Aorta (tissue), 5 donors: Measurements from ENCODE around the gene FUT2. TPM values are rescaled to one million over a fixed set of nuclear protein-coding genes. Genes with fewer than 3 reads are reported as not detected.

Experiments used
- ATAC-seq: fragments of 200-7000 bp; cut with Tn5 transposase; one replicate; pipeline ENCODE4 v1.9.1; 2022; ENCODE audit warnings: moderate library complexity; ENCODE audit not compliant: low FRiP score
- DNase-seq, 2 donors: peaks; one replicate each; pipeline ENCODE4 v3.0.0-alpha.2; 2020
- H3K27ac ChIP-seq, 2 donors: one replicate each; pipeline ENCODE4 v1.5.1; 2013; ENCODE audit warnings: low read length in 2 of 2, mild to moderate bottlenecking in 2 of 2, moderate library complexity in 2 of 2, control low read depth in 1 of 2, inconsistent platforms in 1 of 2, low read depth in 1 of 2
- H3K27me3 ChIP-seq, 2 donors: one replicate each; pipeline ENCODE4 v1.6.1; 2013; ENCODE audit warnings: control low read depth in 1 of 2, low read length in 1 of 2, mild to moderate bottlenecking in 1 of 2, moderate library complexity in 1 of 2; ENCODE audit not compliant: insufficient read depth in 2 of 2, control insufficient read depth in 1 of 2
- H3K36me3 ChIP-seq, 2 donors: one replicate each; pipeline ENCODE4 v1.6.1; 2013; ENCODE audit warnings: control low read depth in 1 of 2, low read length in 1 of 2, mild to moderate bottlenecking in 1 of 2; ENCODE audit not compliant: insufficient read depth in 2 of 2, control insufficient read depth in 1 of 2
- H3K4me1 ChIP-seq, 2 donors: one replicate each; pipeline ENCODE4 v1.6.1; 2013; ENCODE audit warnings: low read length in 2 of 2, control low read depth in 1 of 2, mild to moderate bottlenecking in 1 of 2, moderate library complexity in 1 of 2; ENCODE audit not compliant: insufficient read depth in 2 of 2, control insufficient read depth in 1 of 2
- H3K4me3 ChIP-seq, 2 donors: one replicate each; pipeline ENCODE4 v1.5.1; 2013; ENCODE audit warnings: low read length in 2 of 2, control low read depth in 1 of 2, mild to moderate bottlenecking in 1 of 2
- H3K9me3 ChIP-seq: one replicate; pipeline ENCODE4 v1.6.1; 2013; ENCODE audit warnings: mild to moderate bottlenecking, low read length; ENCODE audit not compliant: control insufficient read depth
- WGBS, 2 donors: extraction: QIAGEN DNeasy Blood & Tissue Kit; methylation state at CpG; one replicate each; pipeline ENCODE4 v1.1.7; 2013; 5-methylcytosine and 5-hydroxymethylcytosine counted together
- intact Hi-C, 2 donors: fragments of 100-400 bp; cut with DNase I; formaldehyde crosslinking; loops; one replicate each; pipeline versions ENCODE4 v1.14.2 to v1.15.0; 2022
- long read RNA-seq, 2 donors: library from polyadenylated mRNA; unstranded; transcript quantifications; one replicate each; pipeline ENCODE4 v2.0.0, GENCODE V29; 2020 to 2021
- polyA plus RNA-seq, 2 donors: library from polyadenylated mRNA; stranded (reverse); fragments of 200-250 nt; gene quantifications; one replicate each; pipeline ENCODE4 v1.2.3, GENCODE V29; 2013
- total RNA-seq, 2 donors: library from RNA; stranded (reverse); fragmentation: NEBNext Ultra II Directional; extraction: Animal tissue kit (Norgen Biotek cat#: 25700); gene quantifications; one replicate each; pipeline ENCODE4 v1.2.1, GENCODE V29; 2021
- donor health status: healthy with polysubstance abuse.
- donor health status: Bipolar disorder and iron deficiency.
- donor health status: DM: no; HTN: no; CAD: no.
- donor health status: DM: no; HTN: no; CAD: no.
- donor health status: DM: yes; HTN: yes; CAD: no.

FUT2 gene
- total RNA-seq (not detected), polyA plus RNA-seq (1 to 10 TPM in 1 of 2 donors, not detected in 1; 2.8 TPM)
- long read RNA-seq, donor 1, partial matches to known transcripts: 0 of 1 reads
- long read RNA-seq, donor 1, other reads (novel, unspliced or antisense): 1 of 1 reads
- long read RNA-seq, donor 2, partial matches to known transcripts: 0 of 3 reads
- long read RNA-seq, donor 2, other reads (novel, unspliced or antisense): 3 of 3 reads

DNA sequence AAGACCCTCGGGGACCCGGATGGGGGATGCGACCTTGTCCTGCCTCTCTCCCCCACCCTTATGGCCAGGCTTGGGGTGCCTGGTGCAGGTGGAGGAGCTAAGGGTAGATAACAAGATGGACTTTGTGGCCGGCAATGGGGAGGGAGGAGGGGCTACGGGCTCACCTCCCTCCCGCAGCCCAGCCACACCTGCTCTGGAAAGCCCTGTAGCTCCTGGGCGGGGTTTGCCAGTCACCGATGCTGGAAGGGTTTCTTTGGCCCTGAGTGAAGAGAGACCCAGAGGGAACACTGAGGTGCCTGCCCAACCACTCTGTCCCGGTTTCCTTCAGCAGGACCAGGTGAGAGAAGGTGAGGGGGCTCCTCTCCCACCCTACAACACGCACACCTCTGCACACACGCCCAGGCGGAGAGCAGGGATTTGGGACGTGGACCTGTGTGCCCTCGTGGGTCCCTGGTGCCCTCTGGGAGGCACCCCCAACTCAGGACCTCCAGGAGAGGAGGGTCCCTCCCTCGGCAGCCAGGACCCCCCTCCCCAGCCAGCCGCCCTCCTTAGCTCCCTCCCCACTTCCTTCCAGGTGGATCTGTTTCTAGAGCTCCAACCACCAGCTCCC, at the start of gene FUT2:
Gene FUT2 (plus strand): TSS at position 229 of the 610 bp plus-strand sequence. CDS start 6,986 bp downstream, outside the sequence.
- Histone ChIP-seq H3K27ac (no peak within 1 kb of the TSS), H3K4me3 (no peak within 1 kb of the TSS), H3K27me3 (no peaks in the 10 kb centered on the region), H3K36me3 (no peaks in the 10 kb centered on the region), H3K9me3 (no peaks in the 10 kb centered on the region), H3K4me1 (no peaks in the 10 kb centered on the region)
- intact Hi-C loops: no loop called here
- no peak for ATAC-seq
- DNase-seq: no peak
- 34 to 38% methylated on average over 15 to 16 of the region's 16 CpGs for WGBS, 2 donors

DNA sequence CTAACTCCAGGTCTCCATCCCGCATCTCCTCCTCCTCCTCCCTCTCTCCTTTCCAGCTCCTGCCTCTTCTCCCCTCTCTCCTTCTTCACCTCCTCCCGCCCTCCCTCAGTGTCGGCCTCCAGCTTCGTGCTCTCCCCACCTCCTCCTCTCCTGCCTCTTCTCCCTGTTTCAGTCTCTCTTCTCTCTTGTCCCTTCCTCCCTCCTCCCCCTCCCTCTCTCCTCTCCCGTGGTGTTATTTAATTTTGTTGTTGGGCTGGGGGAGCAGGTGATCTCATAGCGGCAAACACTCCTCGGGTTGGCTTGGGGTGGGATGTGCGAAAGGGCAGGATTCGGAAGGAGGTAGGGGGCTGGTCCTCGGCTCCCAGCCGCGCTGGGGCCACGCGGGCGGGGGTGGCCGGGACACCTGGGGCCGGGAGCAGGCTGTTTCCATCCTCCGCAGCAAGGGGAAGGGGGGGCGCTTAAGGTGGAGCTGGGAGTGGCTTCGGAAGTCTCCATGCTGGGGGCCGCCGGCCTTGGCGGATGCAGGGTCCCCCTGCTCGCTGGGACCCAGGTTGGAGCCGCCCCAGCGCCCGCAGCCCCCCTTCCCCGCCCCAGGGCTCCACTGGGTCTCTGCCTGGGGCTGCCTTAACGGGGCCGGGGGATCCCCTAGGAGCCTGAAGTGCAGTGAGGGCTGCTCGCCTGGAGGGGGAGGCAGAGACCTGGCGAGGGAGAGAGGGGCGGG, 49.6 kb upstream of the FUT2 start, which contains the start of gene CA11:
Gene CA11 (minus strand): TSS at position 187 of the 721 bp plus-strand sequence. CDS start 555 bp downstream, outside the sequence.
- peak within 1 kb of the TSS; percentile 7 to 8 for H3K4me3 ChIP-seq
- intact Hi-C loops: loop anchor here in 1 of 2 donors (5.0 to 10.0 kb wide), 3 partner anchors 71 to 329 kb away; partner anchors contain the start of gene MAMSTR
- peak within 1 kb of the TSS; percentile 1 to 18 for H3K27ac ChIP-seq
- DNase-seq (peak; percentile 92 to 95), ATAC-seq (peak; percentile 95)
- 1% methylated on average over 23 to 33 of the region's 33 CpGs for WGBS, 2 donors
- H3K4me1 ChIP-seq: peaks cover 0 to 3% of the 10 kb centered on the region in 2 donors
- H3K27me3 ChIP-seq: no peaks in the 10 kb centered on the region
- no peaks in the 10 kb centered on the region for H3K36me3 ChIP-seq
- H3K9me3 ChIP-seq: no peaks in the 10 kb centered on the region

DNA sequence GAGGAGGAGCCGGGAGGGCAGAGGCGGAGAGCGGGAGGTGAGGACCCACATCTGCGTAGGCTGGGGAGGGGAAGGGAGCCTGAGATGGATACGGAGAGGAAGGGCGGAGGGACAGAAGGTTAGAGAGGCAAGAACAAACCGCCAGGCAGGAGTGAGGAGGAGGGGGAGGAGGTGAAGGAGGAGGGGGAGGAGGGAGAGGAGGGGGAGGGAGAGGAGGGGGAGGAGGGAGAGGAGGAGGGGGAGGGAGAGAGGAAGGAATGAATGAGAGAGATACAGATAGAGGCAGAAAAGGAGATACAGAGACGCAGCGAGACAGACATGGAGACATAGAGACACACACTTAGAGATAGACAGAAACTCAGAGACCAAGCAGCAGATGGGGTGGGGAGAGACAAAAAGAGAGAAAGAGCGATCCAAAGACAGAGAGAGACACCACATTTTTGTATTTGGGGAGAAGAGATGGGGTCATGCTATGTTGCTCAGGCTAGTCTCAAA, 49.0 kb upstream of the FUT2 start:
- WGBS, 2 donors: 12 to 25% methylated on average over 4 to 9 of the region's 10 CpGs
- H3K27ac ChIP-seq: no peak overlapping the region
- DNase-seq: no peak

DNA sequence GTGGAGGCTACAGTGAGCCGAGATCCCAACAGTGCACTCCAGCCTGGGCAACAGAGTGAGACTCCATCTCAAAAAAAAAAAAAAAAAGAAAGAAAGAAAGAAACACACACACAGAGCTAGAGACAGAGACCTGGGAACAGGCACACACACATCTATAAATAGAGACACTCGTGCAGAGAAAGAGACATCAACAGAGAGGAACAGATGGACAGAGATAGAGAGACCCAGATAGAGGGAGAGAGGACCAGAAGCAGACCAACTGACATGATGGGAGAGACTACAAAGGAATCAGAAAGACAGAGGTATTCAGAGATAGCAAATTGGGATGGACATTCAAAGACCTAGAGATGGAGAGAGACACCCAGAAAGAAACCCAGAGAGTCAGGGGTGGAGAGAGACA, 47.6 kb upstream of the FUT2 start:
- WGBS, 2 donors: 70 to 72% methylated on average over 2 of the region's 2 CpGs
- H3K9me3 ChIP-seq: no peaks in the 10 kb centered on the region
- intact Hi-C loops: loop anchor here in 1 of 2 donors (5.0 to 10.0 kb wide), 3 partner anchors 69 to 327 kb away; partner anchors contain the start of gene MAMSTR

More for the DNA sequence above, 49.0 kb upstream of the FUT2 start:
- H3K9me3 ChIP-seq: no peaks in the 10 kb centered on the region
- ATAC-seq: no peak
- intact Hi-C loops: loop anchor here in 1 of 2 donors (5.0 to 10.0 kb wide), 3 partner anchors 71 to 328 kb away; partner anchors contain the start of gene MAMSTR
- no peaks in the 10 kb centered on the region for H3K27me3 ChIP-seq
- no peaks in the 10 kb centered on the region for H3K36me3 ChIP-seq
- no peak overlapping the region for H3K4me3 ChIP-seq
- H3K4me1 ChIP-seq: peaks cover 0 to 3% of the 10 kb centered on the region in 2 donors

DNA sequence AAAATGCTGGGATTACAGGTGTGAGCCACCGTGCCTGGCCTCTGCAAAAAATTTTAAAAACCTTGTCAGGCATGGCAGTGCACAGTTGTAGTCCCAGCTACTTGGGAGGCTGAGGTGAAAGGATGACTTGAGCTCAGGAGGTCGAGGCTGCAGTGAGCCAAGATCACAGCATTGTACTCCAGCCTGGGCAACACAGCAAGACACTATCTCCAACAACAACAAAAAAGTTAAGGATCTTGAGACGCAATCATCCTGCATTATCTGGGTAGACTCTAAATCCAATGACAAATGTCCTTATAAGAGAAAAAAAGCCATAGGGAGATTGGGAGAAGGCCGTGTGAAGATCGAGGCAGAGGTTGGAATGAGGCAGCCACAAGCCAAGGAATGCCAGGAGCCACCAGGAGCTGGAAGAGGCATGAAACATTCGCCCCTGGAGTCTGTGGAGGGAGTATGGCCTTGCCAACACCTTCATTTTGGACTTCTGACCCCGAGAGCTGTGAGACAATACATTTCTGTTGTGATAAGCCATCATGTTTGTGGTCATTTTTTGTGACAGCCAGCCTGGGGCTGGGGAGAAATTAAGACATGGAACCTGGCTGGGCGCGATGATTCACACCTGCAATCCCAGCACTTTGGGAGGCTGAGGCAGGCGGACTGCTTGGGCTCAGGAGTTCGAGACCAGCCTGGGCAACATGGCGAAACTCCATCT, 44.6 kb upstream of the FUT2 start:
- H3K27ac ChIP-seq: no peak overlapping the region
- intact Hi-C loops: no loop called here

More for the DNA sequence above, 47.6 kb upstream of the FUT2 start:
- H3K4me3 ChIP-seq: no peak overlapping the region
- peaks cover 0 to 3% of the 10 kb centered on the region in 2 donors for H3K4me1 ChIP-seq
- H3K27me3 ChIP-seq: no peaks in the 10 kb centered on the region
- ATAC-seq: no peak
- no peak overlapping the region for H3K27ac ChIP-seq
- DNase-seq: no peak
- H3K36me3 ChIP-seq: no peaks in the 10 kb centered on the region

DNA sequence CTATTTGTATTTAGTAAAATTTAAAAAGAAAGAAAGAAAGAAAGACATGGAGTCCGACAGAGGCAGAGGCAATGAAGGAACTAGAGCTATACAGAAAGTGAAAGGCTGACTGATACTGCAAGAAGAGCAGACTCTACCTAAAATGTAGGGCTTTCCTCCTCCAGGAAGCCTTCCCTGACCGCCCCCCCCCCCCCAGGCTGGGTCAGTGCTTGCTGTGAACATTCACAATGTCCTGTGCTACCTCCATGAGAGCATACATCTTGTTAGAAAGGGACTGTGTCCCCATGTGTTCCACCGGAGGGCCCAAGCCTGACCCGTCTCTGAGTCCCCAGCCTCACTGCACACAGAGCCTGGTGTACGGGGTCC, 44.1 kb upstream of the FUT2 start:
- Histone ChIP-seq H3K27me3 (no peaks in the 10 kb centered on the region), H3K27ac (no peak overlapping the region), H3K36me3 (no peaks in the 10 kb centered on the region), H3K4me1 (no peaks in the 10 kb centered on the region), H3K9me3 (no peaks in the 10 kb centered on the region), H3K4me3 (no peak overlapping the region)
- ATAC-seq (no peak), DNase-seq (no peak)
- intact Hi-C loops: no loop called here
- 65 to 90% methylated on average over 5 of the region's 5 CpGs for WGBS, 2 donors

More for the DNA sequence above, 44.6 kb upstream of the FUT2 start:
- Histone ChIP-seq H3K9me3 (no peaks in the 10 kb centered on the region), H3K4me1 (no peaks in the 10 kb centered on the region), H3K27me3 (no peaks in the 10 kb centered on the region), H3K36me3 (no peaks in the 10 kb centered on the region), H3K4me3 (no peak overlapping the region)
- DNase-seq (no peak), ATAC-seq (no peak)
- 87% methylated on average over 12 of the region's 12 CpGs for WGBS, 2 donors

DNA sequence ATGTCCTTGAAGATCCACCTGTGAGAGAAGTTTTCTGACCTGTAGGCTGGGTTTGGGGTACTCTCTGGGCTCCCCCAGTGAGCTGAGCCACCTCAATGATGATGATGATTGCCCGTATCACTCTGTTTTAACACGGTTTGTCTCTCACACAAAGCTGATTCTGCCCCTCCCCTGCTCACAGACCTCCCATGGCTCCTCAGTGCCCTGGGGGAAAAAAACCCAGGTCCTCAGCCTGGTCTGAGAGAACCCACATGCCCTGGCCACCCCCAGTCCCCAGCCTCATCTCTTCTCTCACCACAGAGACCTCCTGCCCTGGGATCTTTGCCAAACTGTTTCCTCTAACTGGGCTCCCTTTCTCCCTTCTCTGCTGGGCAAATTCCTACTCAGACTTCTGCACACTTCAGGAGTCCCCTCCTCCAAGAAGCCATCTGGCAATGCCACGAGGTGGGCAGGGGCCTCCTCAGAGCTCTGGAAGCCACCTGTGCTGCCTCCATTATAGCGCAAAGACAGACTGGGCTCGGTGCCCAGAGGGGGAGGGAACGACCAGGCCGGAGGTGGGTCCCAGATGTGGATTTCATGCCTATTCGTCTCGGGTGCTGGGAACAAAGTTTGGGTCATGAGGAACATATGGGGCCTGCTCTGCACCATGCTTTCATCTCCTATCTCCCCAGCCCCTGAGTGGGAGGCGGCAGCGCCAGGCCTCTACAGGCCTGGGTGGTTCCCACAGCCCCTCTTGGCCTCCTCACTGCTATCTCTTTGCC, 41.3 kb upstream of the FUT2 start:
- ATAC-seq: no peak
- no peaks in the 10 kb centered on the region for H3K36me3 ChIP-seq
- H3K9me3 ChIP-seq: no peaks in the 10 kb centered on the region
- no peak overlapping the region for H3K4me3 ChIP-seq
- H3K27me3 ChIP-seq: no peaks in the 10 kb centered on the region
- H3K27ac ChIP-seq: no peak overlapping the region
- H3K4me1 ChIP-seq: no peaks in the 10 kb centered on the region
- intact Hi-C loops: no loop called here
- 36 to 42% methylated on average over 11 of the region's 11 CpGs for WGBS, 2 donors
- no peak for DNase-seq
